ENCODE measurements around the gene CLTCL1.
"Not testable (repeated sequence)": the region's sequence is repeated elsewhere in the genome, so short reads cannot be mapped to it uniquely, and the experiment has no call there.

Gene CLTCL1

DNA sequence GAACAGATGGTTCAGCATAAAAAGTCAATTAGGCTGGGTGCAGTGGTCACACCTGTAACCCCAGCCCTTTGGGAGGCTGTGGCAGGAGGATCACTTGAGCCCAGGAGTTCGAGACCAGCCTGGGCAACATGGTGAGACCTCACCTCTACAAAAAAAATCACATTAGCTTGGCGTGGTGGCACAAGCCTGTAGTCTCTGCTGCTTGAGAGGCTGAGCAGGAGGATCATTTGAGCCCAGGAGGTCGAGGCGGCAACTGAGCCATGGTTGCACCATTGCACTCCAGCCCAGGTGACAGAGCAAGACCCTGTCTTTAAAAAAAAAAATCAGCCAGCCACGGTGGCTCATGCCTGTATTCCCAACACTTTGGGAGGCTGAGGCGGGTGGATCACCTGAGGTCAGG, 31.9 kb upstream of the CLTCL1 start:
- not testable (repeated sequence) for H3K27me3 ChIP-seq (ENCODE audit: control insufficient read depth in 5 of 5, insufficient read depth in 4 of 5, low read length in 5 of 5); H3K9me3 ChIP-seq (ENCODE audit: control insufficient read depth in 5 of 5, low read length in 5 of 5); H3K9ac ChIP-seq (ENCODE audit: low read length in 5 of 5); H3K4me1 ChIP-seq (ENCODE audit: control insufficient read depth in 5 of 5, insufficient read depth in 5 of 5, low read length in 5 of 5); H3K36me3 ChIP-seq (ENCODE audit: control insufficient read depth in 5 of 5, insufficient read depth in 5 of 5, low read length in 5 of 5); H3K4me3 ChIP-seq (ENCODE audit: low read depth in 1 of 5, low read length in 5 of 5); H3K27ac ChIP-seq (ENCODE audit: low read depth, low read length)

DNA sequence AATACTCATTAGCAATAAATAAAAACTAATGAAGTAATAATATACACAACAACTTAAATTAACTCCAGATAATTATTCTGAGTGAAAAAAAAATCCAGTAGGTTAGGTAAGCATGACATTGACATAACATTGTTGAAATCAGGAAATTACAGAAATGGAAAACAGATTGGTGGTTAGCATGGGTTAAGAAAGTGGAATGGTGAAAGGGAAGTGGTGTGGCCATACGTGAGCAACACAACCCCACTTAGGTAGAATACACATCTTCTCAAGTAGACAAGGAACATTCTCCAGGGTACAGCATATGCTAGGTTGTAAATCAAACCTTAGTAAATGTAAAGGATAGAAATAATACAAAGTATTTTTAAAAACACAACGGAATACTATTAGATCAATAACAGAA, 30.2 kb upstream of the CLTCL1 start:
- H3K4me1 ChIP-seq (ENCODE audit: control insufficient read depth in 5 of 5, insufficient read depth in 5 of 5, low read length in 5 of 5) = no peaks in the 10 kb centered on the region
- H3K9ac ChIP-seq (ENCODE audit: low read length in 5 of 5) = no peak overlapping the region
- peaks cover under 1 to 22% (median 10%) of the 10 kb centered on the region in 5 donors for H3K9me3 ChIP-seq (ENCODE audit: control insufficient read depth in 5 of 5, low read length in 5 of 5)
- H3K27ac ChIP-seq (ENCODE audit: low read depth, low read length) = no peak overlapping the region
- no peaks in the 10 kb centered on the region for H3K27me3 ChIP-seq (ENCODE audit: control insufficient read depth in 5 of 5, insufficient read depth in 4 of 5, low read length in 5 of 5)
- no peak overlapping the region for H3K4me3 ChIP-seq (ENCODE audit: low read depth in 1 of 5, low read length in 5 of 5)
- no peaks in the 10 kb centered on the region for H3K36me3 ChIP-seq (ENCODE audit: control insufficient read depth in 5 of 5, insufficient read depth in 5 of 5, low read length in 5 of 5)

DNA sequence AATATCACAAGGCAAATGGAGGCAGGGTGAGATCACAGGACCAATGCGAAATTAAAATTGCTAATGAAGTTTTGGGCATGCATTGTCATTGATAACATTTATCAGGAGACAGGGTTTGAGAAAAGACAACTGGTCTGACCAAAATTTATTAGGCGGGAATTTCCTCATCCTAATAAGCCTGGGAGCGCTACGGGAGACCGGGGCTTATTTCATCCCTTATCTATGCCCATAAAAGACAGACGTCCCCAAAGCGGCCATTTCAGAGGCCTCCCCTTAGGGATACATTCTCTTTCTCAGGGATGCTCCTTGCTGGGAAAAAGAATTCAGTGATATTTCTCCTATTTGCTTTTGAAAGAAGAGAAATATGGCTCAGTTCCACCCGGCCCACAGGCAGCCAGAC, 28.6 kb upstream of the CLTCL1 start:
- H3K9ac ChIP-seq (ENCODE audit: low read length in 5 of 5); H3K27me3 ChIP-seq (ENCODE audit: control insufficient read depth in 5 of 5, insufficient read depth in 4 of 5, low read length in 5 of 5): not testable (repeated sequence)
- H3K9me3 ChIP-seq (ENCODE audit: control insufficient read depth in 5 of 5, low read length in 5 of 5) = peaks cover 3 to 32% (median 13%) of the 10 kb centered on the region in 5 donors

DNA sequence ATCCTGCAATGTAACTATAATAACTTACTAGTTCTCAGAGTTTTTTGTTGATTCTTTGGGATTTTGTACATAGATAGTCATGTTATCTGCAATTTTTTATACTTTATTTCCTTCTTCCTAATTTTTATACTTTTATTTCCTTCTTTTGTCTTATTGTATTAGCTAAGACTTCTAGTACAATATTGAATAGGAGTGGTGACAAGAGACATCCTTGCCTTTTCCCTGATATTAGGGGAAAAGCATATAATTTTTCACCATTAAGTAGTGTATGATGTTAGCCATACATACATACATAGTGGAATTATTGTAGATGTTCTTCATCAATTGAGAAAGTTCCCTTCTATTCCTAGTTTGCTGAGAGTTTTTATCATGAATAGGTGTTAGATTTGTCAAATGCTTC, 27.8 kb upstream of the CLTCL1 start:
- no peak overlapping the region for H3K27ac ChIP-seq (ENCODE audit: low read depth, low read length)
- H3K4me1 ChIP-seq (ENCODE audit: control insufficient read depth in 5 of 5, insufficient read depth in 5 of 5, low read length in 5 of 5) = no peaks in the 10 kb centered on the region
- no peak overlapping the region for H3K4me3 ChIP-seq (ENCODE audit: low read depth in 1 of 5, low read length in 5 of 5)
- H3K9me3 ChIP-seq (ENCODE audit: control insufficient read depth in 5 of 5, low read length in 5 of 5) = peaks cover 3 to 31% (median 13%) of the 10 kb centered on the region in 5 donors
- H3K9ac ChIP-seq (ENCODE audit: low read length in 5 of 5) = no peak overlapping the region
- H3K36me3 ChIP-seq (ENCODE audit: control insufficient read depth in 5 of 5, insufficient read depth in 5 of 5, low read length in 5 of 5) = no peaks in the 10 kb centered on the region
- H3K27me3 ChIP-seq (ENCODE audit: control insufficient read depth in 5 of 5, insufficient read depth in 4 of 5, low read length in 5 of 5) = no peaks in the 10 kb centered on the region

More for the DNA sequence above, 28.6 kb upstream of the CLTCL1 start:
- H3K4me3 ChIP-seq (ENCODE audit: low read depth in 1 of 5, low read length in 5 of 5); H3K36me3 ChIP-seq (ENCODE audit: control insufficient read depth in 5 of 5, insufficient read depth in 5 of 5, low read length in 5 of 5); H3K4me1 ChIP-seq (ENCODE audit: control insufficient read depth in 5 of 5, insufficient read depth in 5 of 5, low read length in 5 of 5); H3K27ac ChIP-seq (ENCODE audit: low read depth, low read length): not testable (repeated sequence)

DNA sequence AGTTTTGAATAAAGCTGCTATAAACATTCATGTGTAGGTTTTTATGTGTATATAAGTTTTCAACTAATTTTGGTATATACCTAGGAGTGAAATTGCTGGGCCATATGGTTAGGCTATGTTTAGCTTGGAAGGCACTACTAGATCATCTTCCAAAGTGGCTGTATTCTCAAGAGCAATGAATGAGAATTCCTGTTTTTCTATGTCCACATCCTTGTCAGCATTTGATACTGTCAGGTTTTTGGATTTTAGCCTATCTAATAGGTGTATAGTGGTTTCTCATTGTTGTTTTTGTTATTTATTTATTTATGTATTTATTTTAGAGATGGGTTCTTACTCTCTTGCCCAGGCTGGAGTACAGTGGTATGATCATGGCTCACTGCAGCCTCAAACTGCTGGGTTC, 26.3 kb upstream of the CLTCL1 start:
- Histone ChIP-seq H3K27me3 (ENCODE audit: control insufficient read depth in 5 of 5, insufficient read depth in 4 of 5, low read length in 5 of 5) (no peaks in the 10 kb centered on the region), H3K4me1 (ENCODE audit: control insufficient read depth in 5 of 5, insufficient read depth in 5 of 5, low read length in 5 of 5) (no peaks in the 10 kb centered on the region), H3K9me3 (ENCODE audit: control insufficient read depth in 5 of 5, low read length in 5 of 5) (peaks cover 3 to 27% (median 13%) of the 10 kb centered on the region in 5 donors), H3K4me3 (ENCODE audit: low read depth in 1 of 5, low read length in 5 of 5) (no peak overlapping the region), H3K27ac (ENCODE audit: low read depth, low read length) (no peak overlapping the region), H3K9ac (ENCODE audit: low read length in 5 of 5) (no peak overlapping the region), H3K36me3 (ENCODE audit: control insufficient read depth in 5 of 5, insufficient read depth in 5 of 5, low read length in 5 of 5) (no peaks in the 10 kb centered on the region)

DNA sequence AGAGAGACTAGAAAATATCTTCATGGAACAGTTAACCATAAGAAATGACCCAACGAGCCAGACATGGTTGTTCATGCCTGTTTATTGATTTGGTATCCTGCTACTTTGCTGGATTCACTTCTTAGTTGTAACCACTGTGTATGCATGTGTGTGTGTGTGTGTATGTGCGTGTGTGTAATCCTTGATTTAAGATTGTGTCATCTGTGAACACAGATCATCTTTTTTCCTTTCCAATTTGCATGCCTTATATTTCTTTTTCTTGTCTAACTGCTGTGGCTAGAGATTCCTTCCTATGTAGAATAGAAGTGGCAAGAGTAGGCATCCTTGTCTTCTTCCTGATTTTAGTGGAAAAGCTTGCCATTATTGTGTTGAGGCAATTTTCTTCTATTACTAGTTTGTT, 16.4 kb upstream of the CLTCL1 start:
- Histone ChIP-seq H3K27me3 (ENCODE audit: control insufficient read depth in 5 of 5, insufficient read depth in 4 of 5, low read length in 5 of 5) (no peaks in the 10 kb centered on the region), H3K4me3 (ENCODE audit: low read depth in 1 of 5, low read length in 5 of 5) (no peak overlapping the region), H3K36me3 (ENCODE audit: control insufficient read depth in 5 of 5, insufficient read depth in 5 of 5, low read length in 5 of 5) (peaks cover 0 to 3% (median 0%) of the 10 kb centered on the region in 5 donors), H3K27ac (ENCODE audit: low read depth, low read length) (no peak overlapping the region), H3K4me1 (ENCODE audit: control insufficient read depth in 5 of 5, insufficient read depth in 5 of 5, low read length in 5 of 5) (no peaks in the 10 kb centered on the region), H3K9ac (ENCODE audit: low read length in 5 of 5) (no peak overlapping the region), H3K9me3 (ENCODE audit: control insufficient read depth in 5 of 5, low read length in 5 of 5) (no peaks in the 10 kb centered on the region)

DNA sequence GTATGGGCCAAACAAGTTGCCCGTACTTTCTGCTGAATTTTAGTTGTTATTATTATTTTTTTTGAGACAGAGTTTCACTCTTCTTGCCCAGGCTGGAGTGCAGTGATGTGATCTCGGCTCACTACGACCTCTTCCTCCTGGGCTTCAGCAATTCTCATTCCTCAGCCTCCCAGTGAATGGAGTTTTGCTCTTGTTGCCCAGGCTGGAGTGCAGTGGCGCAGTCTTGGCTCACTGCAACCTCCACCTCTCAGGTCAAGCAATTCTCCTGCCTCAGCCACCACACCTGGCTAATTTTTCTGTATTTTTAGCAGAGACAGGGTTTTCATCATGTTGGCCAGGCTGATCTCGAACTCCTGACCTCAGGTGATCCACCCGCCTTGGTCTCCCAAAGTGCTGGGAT, 15.0 kb upstream of the CLTCL1 start:
- H3K9me3 ChIP-seq (ENCODE audit: control insufficient read depth in 5 of 5, low read length in 5 of 5); H3K36me3 ChIP-seq (ENCODE audit: control insufficient read depth in 5 of 5, insufficient read depth in 5 of 5, low read length in 5 of 5); H3K27ac ChIP-seq (ENCODE audit: low read depth, low read length); H3K4me1 ChIP-seq (ENCODE audit: control insufficient read depth in 5 of 5, insufficient read depth in 5 of 5, low read length in 5 of 5); H3K27me3 ChIP-seq (ENCODE audit: control insufficient read depth in 5 of 5, insufficient read depth in 4 of 5, low read length in 5 of 5); H3K4me3 ChIP-seq (ENCODE audit: low read depth in 1 of 5, low read length in 5 of 5); H3K9ac ChIP-seq (ENCODE audit: low read length in 5 of 5): not testable (repeated sequence)

DNA sequence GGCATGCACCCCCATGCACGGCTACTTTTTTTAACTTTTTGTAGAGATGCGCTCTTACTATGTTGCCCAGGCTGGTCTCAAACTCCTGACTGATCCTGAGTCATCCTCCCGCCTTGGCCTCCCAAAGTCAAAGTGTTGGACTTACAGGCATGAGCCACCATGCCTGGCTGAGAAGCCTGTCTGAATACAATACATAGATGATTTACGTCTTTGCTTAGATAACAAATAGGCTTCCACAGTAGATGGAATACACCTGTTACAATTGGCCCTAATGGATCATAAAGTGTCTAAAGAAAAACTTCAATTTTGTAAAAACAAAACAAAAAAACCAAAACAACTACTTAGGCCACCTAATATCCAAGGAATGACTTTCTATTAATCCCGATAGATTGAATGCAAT, 13.0 kb upstream of the CLTCL1 start:
- Histone ChIP-seq H3K36me3 (ENCODE audit: control insufficient read depth in 5 of 5, insufficient read depth in 5 of 5, low read length in 5 of 5) (peaks cover 0 to 3% (median 0%) of the 10 kb centered on the region in 5 donors), H3K9ac (ENCODE audit: low read length in 5 of 5) (no peak overlapping the region), H3K4me1 (ENCODE audit: control insufficient read depth in 5 of 5, insufficient read depth in 5 of 5, low read length in 5 of 5) (no peaks in the 10 kb centered on the region), H3K9me3 (ENCODE audit: control insufficient read depth in 5 of 5, low read length in 5 of 5) (no peaks in the 10 kb centered on the region), H3K4me3 (ENCODE audit: low read depth in 1 of 5, low read length in 5 of 5) (no peak overlapping the region), H3K27me3 (ENCODE audit: control insufficient read depth in 5 of 5, insufficient read depth in 4 of 5, low read length in 5 of 5) (no peaks in the 10 kb centered on the region), H3K27ac (ENCODE audit: low read depth, low read length) (no peak overlapping the region)

DNA sequence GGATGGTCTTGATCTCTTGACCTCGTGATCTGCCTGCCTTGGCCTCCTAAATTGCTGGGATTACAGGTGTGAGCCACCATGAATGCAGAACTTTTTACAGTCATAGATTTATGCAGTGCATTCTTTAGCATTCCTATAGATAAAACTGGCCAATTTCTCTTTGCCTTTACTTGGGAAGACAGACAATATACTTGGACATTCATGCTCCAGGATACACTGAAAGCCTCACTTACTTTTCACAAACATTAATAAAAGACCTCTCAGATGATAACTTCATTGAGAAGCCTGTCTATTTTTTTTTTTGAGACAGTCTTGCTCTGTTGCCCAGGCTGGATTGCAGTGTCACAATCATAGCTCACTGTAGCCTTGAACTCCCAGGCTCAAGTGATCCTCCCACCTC, 12.3 kb upstream of the CLTCL1 start:
- H3K36me3 ChIP-seq (ENCODE audit: control insufficient read depth in 5 of 5, insufficient read depth in 5 of 5, low read length in 5 of 5) = peaks cover 0 to 3% (median 0%) of the 10 kb centered on the region in 5 donors
- H3K4me3 ChIP-seq (ENCODE audit: low read depth in 1 of 5, low read length in 5 of 5) = no peak overlapping the region
- no peaks in the 10 kb centered on the region for H3K9me3 ChIP-seq (ENCODE audit: control insufficient read depth in 5 of 5, low read length in 5 of 5)
- no peak overlapping the region for H3K27ac ChIP-seq (ENCODE audit: low read depth, low read length)
- H3K9ac ChIP-seq (ENCODE audit: low read length in 5 of 5) = no peak overlapping the region
- H3K27me3 ChIP-seq (ENCODE audit: control insufficient read depth in 5 of 5, insufficient read depth in 4 of 5, low read length in 5 of 5) = no peaks in the 10 kb centered on the region
- H3K4me1 ChIP-seq (ENCODE audit: control insufficient read depth in 5 of 5, insufficient read depth in 5 of 5, low read length in 5 of 5) = no peaks in the 10 kb centered on the region

DNA sequence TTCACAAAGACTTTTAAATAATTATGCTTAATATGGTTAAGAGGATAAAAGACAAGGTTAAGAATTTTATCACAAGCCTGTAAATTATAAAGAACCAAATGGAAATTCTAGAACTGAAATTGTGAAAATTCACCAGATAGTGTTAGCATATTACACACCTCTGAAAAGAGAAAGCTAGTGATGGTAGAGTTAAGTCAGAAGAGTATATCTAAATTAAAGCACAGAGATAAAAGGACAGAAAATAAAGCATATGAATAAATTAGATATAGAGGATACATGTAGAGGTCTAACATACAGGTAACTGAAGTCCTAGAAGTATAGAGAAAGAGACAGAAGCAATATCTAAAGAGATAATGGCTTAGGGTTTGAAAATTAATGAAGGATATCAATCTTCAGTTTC, 4.2 kb upstream of the CLTCL1 start:
- Histone ChIP-seq H3K9me3 (ENCODE audit: control insufficient read depth in 5 of 5, low read length in 5 of 5) (no peaks in the 10 kb centered on the region), H3K9ac (ENCODE audit: low read length in 5 of 5) (no peak overlapping the region), H3K4me1 (ENCODE audit: control insufficient read depth in 5 of 5, insufficient read depth in 5 of 5, low read length in 5 of 5) (peaks cover 5 to 20% (median 14%) of the 10 kb centered on the region in 5 donors), H3K27ac (ENCODE audit: low read depth, low read length) (no peak overlapping the region), H3K27me3 (ENCODE audit: control insufficient read depth in 5 of 5, insufficient read depth in 4 of 5, low read length in 5 of 5) (no peaks in the 10 kb centered on the region), H3K36me3 (ENCODE audit: control insufficient read depth in 5 of 5, insufficient read depth in 5 of 5, low read length in 5 of 5) (no peaks in the 10 kb centered on the region), H3K4me3 (ENCODE audit: low read depth in 1 of 5, low read length in 5 of 5) (no peak overlapping the region)

Data from subcutaneous abdominal adipose tissue (tissue), 5 donors.